OCI-LY3 (cell line): ENCODE measurements around the gene ARHGAP4.

Experiments used
- H2AFZ ChIP-seq: fragments of 200-600, 300-600 bp; shearing (Covaris generic); 2 replicates; pipeline ENCODE4 v1.6.0; 2014; ENCODE audit warnings: antibody characterized with exemption, low read depth, low read length
- H3K27ac ChIP-seq: fragments of 200-600, 300-600 bp; sonication (generic); 2 replicates; pipeline ENCODE4 v1.5.1; 2014; ENCODE audit warnings: mild to moderate bottlenecking, low read length, moderate library complexity, mixed read lengths
- H3K27me3 ChIP-seq: fragments of 200-600, 300-600 bp; sonication (generic); 2 replicates; pipeline ENCODE4 v1.6.1; 2014; ENCODE audit warnings: low read depth, low read length, mixed read lengths
- H3K36me3 ChIP-seq: fragments of 200-600, 300-600 bp; sonication (generic); replicated peaks from 2 replicates; pipeline ENCODE3; 2014; ENCODE audit warnings: low read depth, low read length, mixed read lengths
- H3K4me1 ChIP-seq: fragments of 300-600, 200-600 bp; sonication (generic); 2 replicates; pipeline ENCODE4 v1.6.1; 2014; ENCODE audit warnings: low read length, mixed read lengths
- H3K4me2 ChIP-seq: fragments of 200-600, 300-600 bp; sonication (generic); 2 replicates; pipeline ENCODE4 v1.6.1; 2014; ENCODE audit warnings: low read length, mixed read lengths
- H3K4me3 ChIP-seq: fragments of 300-600, 200-600 bp; sonication (generic); 2 replicates; pipeline ENCODE4 v1.5.1; 2014; ENCODE audit warnings: antibody characterized with exemption, mild to moderate bottlenecking, low read length, moderate library complexity
- H3K79me2 ChIP-seq: fragments of 300-600, 200-600 bp; shearing (Covaris generic); 2 replicates; pipeline ENCODE4 v1.6.1; 2014; ENCODE audit warnings: mild to moderate bottlenecking, low read length, mixed read lengths
- H3K9ac ChIP-seq: fragments of 300-600, 200-600 bp; shearing (Covaris generic); 2 replicates; pipeline ENCODE4 v1.6.0; 2014; ENCODE audit warnings: mild to moderate bottlenecking, low read length, moderate library complexity
- H3K9me3 ChIP-seq: fragments of 200-600, 300-600 bp; shearing (Covaris generic); 2 replicates; pipeline ENCODE4 v1.6.1; 2014; ENCODE audit warnings: low read length, mixed read lengths; ENCODE audit not compliant: insufficient read depth
- H4K20me1 ChIP-seq: fragments of 200-600, 300-600 bp; sonication (generic); 2 replicates; pipeline ENCODE4 v1.6.1; 2016; ENCODE audit warnings: low read length, mixed read lengths; ENCODE audit not compliant: insufficient read depth
- EZH2phosphoT487 ChIP-seq: fragments of 200-600 bp; shearing (Covaris generic); IDR thresholded peaks from 2 replicates; pipeline ENCODE4 v1.6.1; 2018; ENCODE audit warnings: antibody characterized with exemption, mixed run types, low read depth
- TF ChIP-seq, protein P1 (sequence below): fragments of 200-600, 300-600 bp; sonication (generic); IDR thresholded peaks from 2 replicates; pipeline ENCODE4 v1.5.1; 2014; ENCODE audit warnings: antibody characterized with exemption, low read length, low read depth

The ARHGAP4 gene

GRCh38 chrX:153864101-153864500, 62.0 kb downstream of the ARHGAP4 start:
- H3K79me2 ChIP-seq = no peaks in the 10 kb centered on the region
- no peak overlapping the region for H3K4me2 ChIP-seq
- no peak overlapping the region for H2AFZ ChIP-seq
- H3K4me1 ChIP-seq = no peaks in the 10 kb centered on the region
- no peak overlapping the region for H3K9ac ChIP-seq
- TF ChIP-seq, protein P1, sequence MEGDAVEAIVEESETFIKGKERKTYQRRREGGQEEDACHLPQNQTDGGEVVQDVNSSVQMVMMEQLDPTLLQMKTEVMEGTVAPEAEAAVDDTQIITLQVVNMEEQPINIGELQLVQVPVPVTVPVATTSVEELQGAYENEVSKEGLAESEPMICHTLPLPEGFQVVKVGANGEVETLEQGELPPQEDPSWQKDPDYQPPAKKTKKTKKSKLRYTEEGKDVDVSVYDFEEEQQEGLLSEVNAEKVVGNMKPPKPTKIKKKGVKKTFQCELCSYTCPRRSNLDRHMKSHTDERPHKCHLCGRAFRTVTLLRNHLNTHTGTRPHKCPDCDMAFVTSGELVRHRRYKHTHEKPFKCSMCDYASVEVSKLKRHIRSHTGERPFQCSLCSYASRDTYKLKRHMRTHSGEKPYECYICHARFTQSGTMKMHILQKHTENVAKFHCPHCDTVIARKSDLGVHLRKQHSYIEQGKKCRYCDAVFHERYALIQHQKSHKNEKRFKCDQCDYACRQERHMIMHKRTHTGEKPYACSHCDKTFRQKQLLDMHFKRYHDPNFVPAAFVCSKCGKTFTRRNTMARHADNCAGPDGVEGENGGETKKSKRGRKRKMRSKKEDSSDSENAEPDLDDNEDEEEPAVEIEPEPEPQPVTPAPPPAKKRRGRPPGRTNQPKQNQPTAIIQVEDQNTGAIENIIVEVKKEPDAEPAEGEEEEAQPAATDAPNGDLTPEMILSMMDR = no peak
- no peak for TF ChIP-seq EZH2phosphoT487
- H3K9me3 ChIP-seq = no peaks in the 10 kb centered on the region
- H4K20me1 ChIP-seq = no peaks in the 10 kb centered on the region
- no peaks in the 10 kb centered on the region for H3K27me3 ChIP-seq
- H3K4me3 ChIP-seq = no peak overlapping the region
- H3K27ac ChIP-seq = no peak overlapping the region
- no peaks in the 10 kb centered on the region for H3K36me3 ChIP-seq

GRCh38 chrX:153863251-153863991, 62.6 kb downstream of the ARHGAP4 start:
- no peak overlapping the region for H3K4me2 ChIP-seq

DNA sequence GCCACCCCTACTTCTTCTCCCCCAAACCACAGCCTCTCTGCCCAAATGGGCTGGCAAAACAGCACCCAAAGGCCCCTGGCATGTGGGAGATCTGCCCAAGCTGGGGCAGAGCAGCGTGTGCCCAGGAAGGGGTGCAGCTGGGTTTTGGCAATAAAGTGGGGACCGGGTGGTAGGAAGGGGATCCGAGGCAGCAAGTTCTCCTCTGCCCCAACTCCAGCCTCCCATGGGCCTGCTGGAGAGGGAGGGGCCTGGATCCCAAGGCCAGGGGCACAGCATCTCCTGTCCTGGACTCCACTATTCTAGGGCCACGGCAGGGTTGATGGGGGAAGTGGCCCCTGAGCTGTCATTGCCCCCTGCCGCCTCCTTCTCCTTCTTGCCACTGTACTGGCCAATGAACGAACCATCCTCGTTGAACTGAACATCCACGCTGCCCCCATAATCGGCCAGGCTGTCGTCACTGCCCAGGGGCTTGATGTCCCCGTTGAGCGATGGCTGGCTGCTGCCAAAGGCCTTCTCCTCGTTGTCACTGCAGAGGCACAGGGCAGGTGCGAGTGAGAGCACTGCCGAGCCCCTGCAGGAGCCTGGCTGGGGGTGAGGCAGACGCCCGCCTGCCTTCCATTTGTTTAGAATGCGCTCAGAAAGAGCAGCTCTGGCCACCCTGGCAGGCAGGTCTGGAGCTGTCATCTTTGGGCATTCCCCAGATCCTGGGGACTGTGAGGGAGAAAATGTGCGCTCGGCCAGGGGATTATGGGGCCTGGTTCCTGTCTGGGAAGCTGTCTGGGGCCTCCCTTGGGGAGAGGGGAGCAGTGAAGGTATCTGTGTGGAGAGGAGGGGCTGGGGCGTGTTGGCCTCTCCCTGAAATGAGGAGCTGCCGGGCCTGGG, 63.5 kb downstream of the ARHGAP4 start:
- Histone ChIP-seq H4K20me1 (no peaks in the 10 kb centered on the region), H3K9me3 (no peaks in the 10 kb centered on the region), H3K79me2 (no peaks in the 10 kb centered on the region), H3K36me3 (no peaks in the 10 kb centered on the region), H3K27ac (no peak overlapping the region), H3K4me2 (no peak overlapping the region), H3K27me3 (no peaks in the 10 kb centered on the region), H3K4me1 (no peaks in the 10 kb centered on the region), H3K9ac (no peak overlapping the region), H2AFZ (no peak overlapping the region), H3K4me3 (no peak overlapping the region)
- TF ChIP-seq, protein P1 = no peak
- no peak for TF ChIP-seq EZH2phosphoT487

More at GRCh38 chrX:153863251-153863991, 62.6 kb downstream of the ARHGAP4 start:
- no peaks in the 10 kb centered on the region for H3K9me3 ChIP-seq
- no peaks in the 10 kb centered on the region for H3K79me2 ChIP-seq
- H3K27ac ChIP-seq = no peak overlapping the region
- H3K27me3 ChIP-seq = no peaks in the 10 kb centered on the region
- no peak overlapping the region for H2AFZ ChIP-seq
- H3K36me3 ChIP-seq = no peaks in the 10 kb centered on the region
- no peak for TF ChIP-seq EZH2phosphoT487
- no peak overlapping the region for H3K9ac ChIP-seq
- H3K4me1 ChIP-seq = no peaks in the 10 kb centered on the region
- no peak overlapping the region for H3K4me3 ChIP-seq
- no peaks in the 10 kb centered on the region for H4K20me1 ChIP-seq

DNA sequence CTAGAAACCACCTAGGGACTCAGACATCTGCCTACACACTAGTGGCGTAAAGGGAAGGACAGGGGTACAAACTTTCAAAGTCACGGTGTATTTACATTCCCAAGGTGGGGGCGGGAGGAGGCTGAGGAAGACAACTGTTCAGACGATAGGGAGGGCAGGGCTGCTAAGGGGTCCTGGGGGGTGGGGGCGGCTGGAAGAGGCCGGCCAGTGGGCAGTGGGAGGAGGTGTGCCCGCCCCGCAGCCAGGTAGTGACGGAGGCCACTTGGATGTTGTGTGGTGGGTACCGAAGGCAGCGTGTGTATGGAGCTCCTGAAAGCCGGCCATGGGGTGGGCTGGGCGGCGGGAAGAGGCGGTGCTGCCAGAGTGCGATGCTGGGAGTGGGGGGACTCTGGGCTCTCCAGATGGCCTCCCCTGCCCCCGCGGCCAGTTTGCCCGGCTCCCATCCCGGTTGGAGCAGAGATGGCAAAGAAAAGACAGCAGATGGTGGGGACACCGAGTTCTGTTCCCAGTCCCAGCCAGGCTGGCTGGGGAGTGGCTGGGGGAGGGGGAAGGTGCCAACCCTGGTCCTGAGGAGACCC, 64.2 kb downstream of the ARHGAP4 start:
- no peak for TF ChIP-seq EZH2phosphoT487
- TF ChIP-seq, protein P1 = no peak
- Histone ChIP-seq H3K4me1 (no peaks in the 10 kb centered on the region), H3K9me3 (no peaks in the 10 kb centered on the region), H3K27me3 (no peaks in the 10 kb centered on the region), H3K4me3 (no peak overlapping the region), H3K9ac (no peak overlapping the region), H3K36me3 (no peaks in the 10 kb centered on the region), H3K4me2 (no peak overlapping the region), H2AFZ (no peak overlapping the region), H3K27ac (no peak overlapping the region), H4K20me1 (no peaks in the 10 kb centered on the region), H3K79me2 (no peaks in the 10 kb centered on the region)
